ENCODE measurements around the gene EHMT1.

Gene EHMT1

DNA sequence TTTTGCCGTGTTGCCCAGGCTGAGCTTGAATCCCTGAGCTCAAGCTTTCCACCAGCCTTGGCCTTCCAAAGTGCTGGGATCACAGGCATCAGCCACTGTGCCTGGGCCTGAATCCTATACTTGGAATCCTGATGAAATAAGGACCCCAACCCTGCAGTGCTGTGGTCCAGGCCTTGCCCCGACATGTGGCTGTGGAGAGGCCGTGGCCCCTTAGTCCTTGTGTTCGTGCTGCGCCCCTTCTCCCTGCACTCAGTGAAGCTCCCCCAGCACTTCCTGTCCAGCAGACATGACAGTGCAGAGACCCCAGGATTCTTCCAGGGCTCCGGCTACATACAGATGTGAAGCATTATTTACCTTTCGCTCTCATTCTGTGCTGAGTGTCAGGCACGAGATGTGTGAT is 52.9 kb downstream of the EHMT1 start:
- TF ChIP-seq YY1 (IDR thresholded peaks at IDR 0.05; ENCODE audit: low read depth) (no peak), ZBTB7A (IDR thresholded peaks at IDR 0.05; ENCODE audit: low read depth) (no peak), CREB1 (IDR thresholded peaks at IDR 0.05; ENCODE audit: low read depth) (no peak), TEAD4 (IDR thresholded peaks at IDR 0.05) (no peak), NFIC (IDR thresholded peaks at IDR 0.05) (no peak), EP300 (IDR thresholded peaks at IDR 0.05; ENCODE audit: borderline replicate concordance) (no peak), TCF12 (IDR thresholded peaks at IDR 0.05; ENCODE audit: low read depth) (no peak), RAD21 (IDR thresholded peaks at IDR 0.05; ENCODE audit: low read depth) (no peak), EGR1 (IDR thresholded peaks at IDR 0.05) (no peak), TAF1 (IDR thresholded peaks at IDR 0.05; ENCODE audit: low read depth) (no peak), FOXM1 (IDR thresholded peaks at IDR 0.05; ENCODE audit: borderline replicate concordance, low read depth) (no peak), CEBPB (IDR thresholded peaks at IDR 0.05) (no peak)
- TF ChIP-seq, protein P1, sequence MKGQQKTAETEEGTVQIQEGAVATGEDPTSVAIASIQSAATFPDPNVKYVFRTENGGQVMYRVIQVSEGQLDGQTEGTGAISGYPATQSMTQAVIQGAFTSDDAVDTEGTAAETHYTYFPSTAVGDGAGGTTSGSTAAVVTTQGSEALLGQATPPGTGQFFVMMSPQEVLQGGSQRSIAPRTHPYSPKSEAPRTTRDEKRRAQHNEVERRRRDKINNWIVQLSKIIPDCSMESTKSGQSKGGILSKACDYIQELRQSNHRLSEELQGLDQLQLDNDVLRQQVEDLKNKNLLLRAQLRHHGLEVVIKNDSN (IDR thresholded peaks at IDR 0.05): no peak
- TF ChIP-seq, protein P2, sequence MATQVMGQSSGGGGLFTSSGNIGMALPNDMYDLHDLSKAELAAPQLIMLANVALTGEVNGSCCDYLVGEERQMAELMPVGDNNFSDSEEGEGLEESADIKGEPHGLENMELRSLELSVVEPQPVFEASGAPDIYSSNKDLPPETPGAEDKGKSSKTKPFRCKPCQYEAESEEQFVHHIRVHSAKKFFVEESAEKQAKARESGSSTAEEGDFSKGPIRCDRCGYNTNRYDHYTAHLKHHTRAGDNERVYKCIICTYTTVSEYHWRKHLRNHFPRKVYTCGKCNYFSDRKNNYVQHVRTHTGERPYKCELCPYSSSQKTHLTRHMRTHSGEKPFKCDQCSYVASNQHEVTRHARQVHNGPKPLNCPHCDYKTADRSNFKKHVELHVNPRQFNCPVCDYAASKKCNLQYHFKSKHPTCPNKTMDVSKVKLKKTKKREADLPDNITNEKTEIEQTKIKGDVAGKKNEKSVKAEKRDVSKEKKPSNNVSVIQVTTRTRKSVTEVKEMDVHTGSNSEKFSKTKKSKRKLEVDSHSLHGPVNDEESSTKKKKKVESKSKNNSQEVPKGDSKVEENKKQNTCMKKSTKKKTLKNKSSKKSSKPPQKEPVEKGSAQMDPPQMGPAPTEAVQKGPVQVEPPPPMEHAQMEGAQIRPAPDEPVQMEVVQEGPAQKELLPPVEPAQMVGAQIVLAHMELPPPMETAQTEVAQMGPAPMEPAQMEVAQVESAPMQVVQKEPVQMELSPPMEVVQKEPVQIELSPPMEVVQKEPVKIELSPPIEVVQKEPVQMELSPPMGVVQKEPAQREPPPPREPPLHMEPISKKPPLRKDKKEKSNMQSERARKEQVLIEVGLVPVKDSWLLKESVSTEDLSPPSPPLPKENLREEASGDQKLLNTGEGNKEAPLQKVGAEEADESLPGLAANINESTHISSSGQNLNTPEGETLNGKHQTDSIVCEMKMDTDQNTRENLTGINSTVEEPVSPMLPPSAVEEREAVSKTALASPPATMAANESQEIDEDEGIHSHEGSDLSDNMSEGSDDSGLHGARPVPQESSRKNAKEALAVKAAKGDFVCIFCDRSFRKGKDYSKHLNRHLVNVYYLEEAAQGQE (IDR thresholded peaks at IDR 0.05; ENCODE audit: low read depth): no peak
- TF ChIP-seq, protein P3, sequence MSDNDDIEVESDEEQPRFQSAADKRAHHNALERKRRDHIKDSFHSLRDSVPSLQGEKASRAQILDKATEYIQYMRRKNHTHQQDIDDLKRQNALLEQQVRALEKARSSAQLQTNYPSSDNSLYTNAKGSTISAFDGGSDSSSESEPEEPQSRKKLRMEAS (IDR thresholded peaks at IDR 0.05): no peak

DNA sequence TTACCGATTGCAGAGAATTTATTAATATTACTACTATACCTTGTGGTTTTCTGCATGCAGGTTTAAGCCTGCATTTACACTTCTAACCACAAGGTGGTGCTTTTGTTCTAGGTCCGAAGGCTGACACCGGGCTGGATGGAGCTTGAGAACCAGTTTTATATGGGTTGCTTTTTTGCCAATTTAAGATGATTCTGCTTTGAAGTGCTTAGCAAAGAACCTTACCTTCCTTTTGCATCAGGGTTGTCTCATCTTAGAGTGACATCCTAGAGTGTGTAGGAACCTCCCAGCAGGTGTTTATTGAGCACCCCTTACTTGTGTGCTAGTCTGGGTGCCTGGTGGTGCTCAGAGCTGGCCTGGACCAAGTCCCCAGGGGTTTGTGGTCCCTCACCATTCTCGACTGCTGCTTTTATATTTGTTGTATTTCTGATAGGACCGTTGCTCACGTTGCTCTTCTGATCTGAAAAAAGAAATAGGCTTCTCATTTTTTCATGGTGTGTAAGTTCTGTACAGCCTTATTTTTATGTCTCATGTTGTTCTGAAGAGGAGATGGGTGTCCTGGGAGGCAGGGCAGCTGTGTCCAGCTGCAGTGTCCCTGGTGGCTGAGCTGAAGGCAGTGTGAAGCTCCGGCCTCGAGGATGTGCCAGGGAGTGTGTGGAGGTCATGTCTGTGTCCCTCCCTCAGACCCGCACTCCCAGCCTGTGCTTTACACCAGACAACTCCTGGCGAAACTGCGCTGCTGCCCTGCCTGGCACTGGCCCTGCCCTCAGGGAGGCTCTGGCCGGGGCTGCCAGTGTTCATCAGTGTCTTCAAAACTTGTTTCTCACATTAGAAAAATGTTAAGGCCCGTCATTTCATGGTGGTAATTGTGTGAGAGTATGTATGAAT is 54.3 kb downstream of the EHMT1 start:
- TF ChIP-seq YY1 (IDR thresholded peaks at IDR 0.05; ENCODE audit: low read depth) (no peak), EGR1 (IDR thresholded peaks at IDR 0.05) (no peak), RAD21 (IDR thresholded peaks at IDR 0.05; ENCODE audit: low read depth) (peak; percentile 83)

DNA sequence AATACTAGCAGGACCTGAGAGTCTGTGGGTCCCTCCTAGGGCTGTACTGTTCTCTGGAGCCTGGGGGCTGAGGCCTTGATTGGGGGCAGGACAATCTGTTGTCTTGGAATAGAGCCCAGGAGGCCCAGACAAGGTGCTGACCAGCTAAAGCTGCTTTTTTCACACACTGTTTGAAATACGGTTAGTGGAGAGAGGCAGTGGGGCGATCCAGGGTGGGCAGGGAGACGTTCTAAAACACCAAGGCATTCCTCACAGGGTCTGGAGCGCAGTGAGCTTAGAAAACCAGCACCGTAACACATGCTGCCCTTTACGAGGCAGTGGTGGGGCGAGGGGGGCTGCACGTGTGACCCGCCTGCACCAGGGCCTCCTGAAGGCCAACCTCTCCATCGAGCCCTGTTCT is 55.1 kb downstream of the EHMT1 start:
- TF ChIP-seq, protein P1 (IDR thresholded peaks at IDR 0.05): no peak
- TF ChIP-seq, protein P2 (IDR thresholded peaks at IDR 0.05; ENCODE audit: low read depth): no peak
- TF ChIP-seq TEAD4 (IDR thresholded peaks at IDR 0.05) (no peak), TAF1 (IDR thresholded peaks at IDR 0.05; ENCODE audit: low read depth) (no peak), CREB1 (IDR thresholded peaks at IDR 0.05; ENCODE audit: low read depth) (no peak), NFIC (IDR thresholded peaks at IDR 0.05) (no peak), CEBPB (IDR thresholded peaks at IDR 0.05) (no peak), EP300 (IDR thresholded peaks at IDR 0.05; ENCODE audit: borderline replicate concordance) (no peak), TCF12 (IDR thresholded peaks at IDR 0.05; ENCODE audit: low read depth) (no peak), YY1 (IDR thresholded peaks at IDR 0.05; ENCODE audit: low read depth) (no peak), FOXM1 (IDR thresholded peaks at IDR 0.05; ENCODE audit: borderline replicate concordance, low read depth) (no peak)
- TF ChIP-seq, protein P3 (IDR thresholded peaks at IDR 0.05): no peak

DNA sequence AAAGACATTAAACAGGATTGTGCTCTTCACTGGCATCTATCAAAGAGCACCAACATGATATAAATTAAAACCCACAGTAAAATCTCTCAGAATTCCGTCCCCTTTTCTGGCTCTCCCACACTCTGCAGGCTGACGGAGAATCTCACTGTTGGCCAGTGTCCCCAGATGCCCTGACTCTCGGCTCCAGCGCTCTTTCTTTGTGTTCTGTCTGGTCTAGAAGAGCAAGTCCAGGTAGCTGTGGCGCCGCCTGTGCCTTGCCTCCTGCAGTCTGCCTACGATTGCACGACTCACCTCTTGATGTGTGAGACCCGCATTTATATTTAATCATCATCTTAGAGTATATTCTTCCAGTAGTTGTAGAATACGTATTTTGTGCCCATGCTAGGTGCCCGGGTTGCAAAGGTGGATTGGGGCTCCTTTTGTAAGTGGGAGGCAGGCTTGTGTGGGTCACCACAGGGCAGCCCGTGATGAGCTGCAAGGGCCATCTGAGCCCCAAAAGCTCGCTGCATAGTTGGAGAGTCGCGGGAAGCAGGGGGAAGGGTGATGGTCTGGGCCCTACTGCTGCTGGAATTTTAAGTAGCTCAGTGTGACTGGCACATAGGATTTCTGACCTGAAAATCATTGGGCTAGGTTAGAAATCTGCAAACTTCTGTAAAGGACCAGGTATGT is 55.6 kb downstream of the EHMT1 start:
- TF ChIP-seq RAD21 (IDR thresholded peaks at IDR 0.05; ENCODE audit: low read depth): no peak
- TF ChIP-seq, protein P1 (IDR thresholded peaks at IDR 0.05): no peak
- no peak for TF ChIP-seq TEAD4 (IDR thresholded peaks at IDR 0.05)
- TF ChIP-seq, protein P3 (IDR thresholded peaks at IDR 0.05): no peak
- TF ChIP-seq TAF1 (IDR thresholded peaks at IDR 0.05; ENCODE audit: low read depth): no peak
- no peak for TF ChIP-seq YY1 (IDR thresholded peaks at IDR 0.05; ENCODE audit: low read depth)
- TF ChIP-seq, protein P2 (IDR thresholded peaks at IDR 0.05; ENCODE audit: low read depth): no peak
- no peak for TF ChIP-seq NFIC (IDR thresholded peaks at IDR 0.05)
- no peak for TF ChIP-seq ZBTB7A (IDR thresholded peaks at IDR 0.05; ENCODE audit: low read depth)
- TF ChIP-seq CEBPB (IDR thresholded peaks at IDR 0.05): no peak
- no peak for TF ChIP-seq FOXM1 (IDR thresholded peaks at IDR 0.05; ENCODE audit: borderline replicate concordance, low read depth)
- no peak for TF ChIP-seq CREB1 (IDR thresholded peaks at IDR 0.05; ENCODE audit: low read depth)
